HG02642 (cell line): ENCODE measurements around the gene NCK2.
"Not testable (repeated sequence)": the region's sequence is repeated elsewhere in the genome, so short reads cannot be mapped to it uniquely, and the experiment has no call there.

Source experiments
- ATAC-seq: cut with Tn5 transposase; IDR thresholded peaks from one replicate; pipeline ENCODE4 v1.9.1; 2021; ENCODE audit warnings: mild to moderate bottlenecking; ENCODE audit not compliant: unreplicated experiment, poor library complexity

The NCK2 gene

DNA sequence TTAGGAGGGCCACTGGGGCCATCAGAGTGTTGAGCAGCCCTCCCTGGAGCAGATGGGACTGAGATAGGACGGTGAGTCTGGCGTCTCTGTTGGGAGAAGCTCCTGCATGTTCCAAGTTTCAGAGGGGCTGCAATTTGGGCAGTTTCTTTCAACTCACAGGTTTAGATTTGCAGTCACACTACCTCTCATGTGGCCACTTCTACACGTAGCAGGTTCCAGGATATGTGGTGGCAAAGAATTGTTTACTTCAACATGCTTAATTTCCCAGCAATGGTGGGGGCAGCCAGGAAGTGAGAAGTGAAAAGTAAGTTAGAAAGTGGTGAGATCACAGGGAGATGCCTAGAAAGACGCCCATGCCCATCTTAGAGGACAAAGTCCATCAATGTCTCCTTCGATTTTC lies 9.3 kb downstream of the NCK2 start:
- no peak for ATAC-seq

DNA sequence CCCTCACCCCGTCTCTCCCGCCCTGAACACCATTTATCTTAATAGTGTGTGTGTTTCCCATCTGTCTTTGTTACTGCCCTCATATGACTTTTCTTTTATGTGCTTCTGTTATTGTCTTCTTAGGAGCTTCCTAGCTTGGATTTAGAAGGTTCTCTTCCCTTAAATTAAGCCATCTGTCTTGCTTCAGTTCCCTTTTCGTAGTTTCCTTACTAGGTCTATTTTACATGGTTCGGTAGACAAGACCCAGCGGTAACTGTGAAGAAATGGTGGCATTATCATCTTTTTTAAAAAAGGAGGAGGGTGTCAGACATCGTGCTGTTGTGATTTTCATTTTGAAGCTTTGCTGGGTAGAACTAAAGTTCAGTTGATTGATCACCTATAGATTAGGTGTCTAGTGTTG lies 10.3 kb downstream of the NCK2 start:
- ATAC-seq: no peak

DNA sequence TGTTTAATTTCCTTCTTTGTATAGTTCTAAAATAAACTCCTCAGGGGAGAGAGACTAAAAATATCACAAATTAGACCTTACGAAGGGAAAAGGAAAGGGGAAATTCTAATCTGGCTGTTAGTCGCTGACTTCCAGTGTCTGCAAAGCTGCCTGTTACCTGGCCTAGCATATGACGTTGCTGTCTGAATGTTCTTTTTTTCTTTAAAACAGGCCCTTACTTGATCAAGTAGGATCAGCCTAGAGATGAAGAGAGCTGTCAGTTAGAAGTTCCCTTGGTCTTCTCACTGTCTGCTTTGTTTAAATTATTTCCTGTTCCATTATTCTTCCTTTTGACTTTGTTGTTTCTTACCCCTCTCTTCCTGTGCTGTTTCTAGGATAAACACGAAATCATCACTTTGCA lies 11.2 kb downstream of the NCK2 start:
- ATAC-seq: no peak

DNA sequence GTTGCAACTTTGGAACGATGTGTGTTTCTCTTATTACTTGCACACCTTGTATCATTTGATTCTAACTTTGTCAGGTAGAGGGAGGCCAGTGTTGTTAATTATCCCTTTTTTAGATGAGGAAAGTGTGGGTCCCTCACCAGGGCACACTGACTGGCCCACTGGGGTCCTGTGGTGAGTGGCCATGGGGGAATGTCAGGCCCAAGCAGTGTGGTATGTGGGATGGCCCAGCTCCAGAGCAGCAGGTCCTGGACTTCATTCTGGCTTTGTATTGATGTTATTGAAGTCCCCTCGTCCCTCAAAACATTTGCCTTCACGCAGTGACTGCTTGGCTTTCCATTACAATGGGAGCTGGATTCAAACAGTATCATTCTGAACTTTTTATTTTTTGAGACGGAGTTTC lies 11.7 kb downstream of the NCK2 start:
- no peak for ATAC-seq

DNA sequence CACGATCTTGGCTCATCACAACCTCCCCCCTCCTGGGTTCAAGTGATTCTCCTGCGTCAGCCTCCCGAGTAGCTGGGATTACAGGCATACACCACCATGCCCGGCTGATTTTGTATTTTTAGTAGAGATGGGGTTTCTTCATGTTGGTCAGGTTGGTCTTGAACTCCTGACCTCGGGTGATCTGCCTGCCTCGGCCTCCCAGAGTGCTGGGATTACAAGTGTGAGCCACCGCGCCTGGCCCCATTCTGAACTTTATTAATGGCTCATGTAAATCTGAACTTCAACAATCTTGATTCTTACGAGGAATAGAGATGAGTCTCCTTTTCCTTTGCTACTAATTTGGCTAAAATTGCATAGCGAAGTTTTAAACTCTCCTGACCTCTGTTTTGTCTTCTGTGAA lies 12.2 kb downstream of the NCK2 start:
- ATAC-seq: peak; percentile 12

DNA sequence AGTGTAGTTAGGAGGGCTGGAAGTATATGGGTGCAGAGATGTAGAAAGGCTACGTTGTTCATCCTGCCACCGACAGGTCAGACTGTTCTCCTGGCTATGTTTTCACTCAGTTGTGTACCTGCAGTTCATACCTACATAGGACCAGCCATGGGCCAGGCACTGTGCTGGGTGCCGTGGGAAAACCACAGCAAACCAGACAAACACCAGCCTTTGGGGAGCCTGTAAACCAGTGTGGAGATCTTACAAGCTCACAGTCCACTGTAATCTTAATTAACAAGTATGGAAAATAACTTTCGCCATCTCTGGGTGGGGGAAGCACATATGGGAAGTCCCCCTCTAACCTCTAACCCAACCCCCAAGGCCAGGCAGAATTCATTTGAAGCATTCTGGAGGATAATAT lies 12.7 kb downstream of the NCK2 start:
- peak; percentile 37 for ATAC-seq

DNA sequence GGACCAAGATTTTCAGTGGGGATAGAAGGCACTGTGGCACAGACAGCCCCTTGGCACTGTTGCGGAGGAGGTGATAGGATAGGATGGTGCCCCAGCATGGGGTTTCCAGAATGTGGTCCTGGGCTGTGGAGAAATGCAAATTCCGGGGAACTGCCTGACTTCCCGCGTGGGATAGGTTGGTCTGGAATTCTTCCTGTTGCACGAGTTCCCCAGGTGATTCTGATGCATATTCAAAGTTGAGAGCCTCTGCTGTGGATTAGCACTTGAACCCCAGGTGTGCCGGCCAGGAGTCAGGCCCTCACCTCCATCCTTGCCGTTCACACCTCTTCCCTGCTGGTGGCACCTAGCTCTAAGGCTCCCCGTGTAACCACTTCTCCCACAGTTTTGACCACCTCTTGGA lies 15.5 kb downstream of the NCK2 start:
- ATAC-seq: no peak

DNA sequence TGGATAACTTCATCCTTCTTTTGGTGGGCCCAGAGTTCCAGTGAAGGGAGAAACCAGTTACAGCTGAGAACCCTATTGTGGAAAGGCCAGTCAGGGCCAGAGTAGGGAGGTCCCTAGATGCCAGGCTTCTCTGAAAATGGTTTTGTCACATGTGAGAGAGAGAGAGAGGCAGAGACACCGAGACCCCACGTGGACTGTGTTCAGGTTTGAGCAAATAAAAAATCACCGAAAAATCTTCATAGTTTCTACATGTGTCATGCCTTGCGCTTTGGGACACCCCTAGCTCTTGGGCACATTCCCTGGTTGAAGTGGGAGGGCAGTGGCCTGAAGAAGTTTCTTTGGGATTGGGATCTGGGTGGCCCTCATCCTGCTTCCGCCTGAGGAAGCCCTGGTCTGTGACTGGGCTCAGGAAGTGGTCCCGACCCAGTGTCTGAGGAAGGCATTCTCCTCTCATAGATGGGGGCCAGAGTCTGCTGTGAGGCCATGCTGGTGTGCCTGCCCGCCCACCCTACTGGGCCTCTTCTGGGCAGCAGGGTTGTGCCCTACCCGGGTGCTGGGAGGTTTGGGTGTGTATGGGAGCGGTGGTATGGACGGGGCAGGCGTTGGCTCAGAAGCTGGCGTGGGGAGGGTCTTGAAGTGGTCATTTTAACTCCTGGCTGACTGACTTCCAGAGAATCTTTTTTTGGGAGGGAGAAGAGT lies 16.1 kb downstream of the NCK2 start:
- no peak for ATAC-seq

DNA sequence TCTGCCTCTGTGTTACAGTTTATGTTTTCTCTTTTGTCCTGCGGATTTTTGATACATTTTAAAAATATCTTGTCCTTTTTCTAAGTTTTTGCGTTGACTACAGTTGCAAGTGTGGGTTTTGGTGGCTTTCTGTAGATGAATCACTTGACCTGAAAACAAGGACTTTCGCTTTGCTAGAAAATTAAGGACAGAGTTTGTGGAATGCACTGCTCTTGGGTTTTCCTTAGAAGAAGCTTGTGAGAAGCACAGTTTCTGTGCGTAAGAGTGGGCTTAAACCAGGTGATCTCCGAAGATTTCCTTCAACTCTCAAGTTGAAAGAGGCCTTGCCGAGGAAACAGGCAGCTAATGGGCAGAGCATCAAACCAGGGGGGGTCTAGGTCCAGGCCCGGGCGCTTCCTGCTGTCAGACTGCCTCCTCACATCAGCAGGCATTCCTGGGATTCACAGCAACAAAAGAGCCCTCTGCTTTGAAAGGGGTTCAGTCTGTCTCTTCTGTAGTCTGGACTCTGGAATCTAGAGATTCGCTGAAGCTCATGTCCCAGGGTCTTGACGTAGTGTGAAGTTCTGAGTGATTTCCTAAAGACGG lies 17.3 kb downstream of the NCK2 start:
- ATAC-seq: no peak

DNA sequence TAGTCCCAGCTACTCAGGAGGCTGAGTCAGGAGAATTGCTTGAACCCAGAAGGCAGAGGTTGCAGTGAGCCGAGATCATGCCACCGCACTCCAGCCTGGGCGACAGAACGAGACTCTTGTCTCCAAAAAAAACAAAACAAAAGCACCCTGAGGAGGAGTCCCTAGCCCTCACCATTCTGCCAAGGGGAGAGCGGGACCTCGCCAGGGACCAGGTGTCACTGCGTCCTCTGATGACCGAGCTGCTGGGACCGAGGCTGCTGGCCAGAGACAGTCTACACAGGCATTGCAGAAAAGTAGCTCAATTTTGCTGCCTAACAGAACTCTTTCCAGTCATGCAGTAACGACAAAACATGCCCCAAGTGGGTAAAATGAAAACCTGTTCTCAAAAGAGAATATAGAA lies 18.4 kb downstream of the NCK2 start:
- ATAC-seq: no peak

DNA sequence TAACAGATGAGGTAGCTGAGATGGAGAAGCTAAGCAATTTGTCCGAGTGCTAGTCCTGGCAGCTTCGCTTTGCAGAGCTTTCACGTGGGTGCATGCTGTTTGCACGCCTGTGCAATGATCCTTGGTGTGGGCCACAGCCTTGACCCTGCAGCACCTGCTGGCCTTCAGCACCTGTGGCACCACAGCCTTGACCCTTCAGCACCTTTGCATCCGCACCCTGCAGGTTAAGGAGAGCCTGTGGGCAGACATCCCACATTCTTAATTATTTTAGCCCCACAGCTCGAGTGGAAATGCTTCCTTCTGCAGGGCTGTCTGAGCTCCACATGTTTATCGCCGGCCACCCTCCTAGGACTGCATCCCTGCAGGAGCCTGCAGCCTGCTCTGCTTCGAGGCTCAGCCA lies 19.3 kb downstream of the NCK2 start:
- no peak for ATAC-seq

DNA sequence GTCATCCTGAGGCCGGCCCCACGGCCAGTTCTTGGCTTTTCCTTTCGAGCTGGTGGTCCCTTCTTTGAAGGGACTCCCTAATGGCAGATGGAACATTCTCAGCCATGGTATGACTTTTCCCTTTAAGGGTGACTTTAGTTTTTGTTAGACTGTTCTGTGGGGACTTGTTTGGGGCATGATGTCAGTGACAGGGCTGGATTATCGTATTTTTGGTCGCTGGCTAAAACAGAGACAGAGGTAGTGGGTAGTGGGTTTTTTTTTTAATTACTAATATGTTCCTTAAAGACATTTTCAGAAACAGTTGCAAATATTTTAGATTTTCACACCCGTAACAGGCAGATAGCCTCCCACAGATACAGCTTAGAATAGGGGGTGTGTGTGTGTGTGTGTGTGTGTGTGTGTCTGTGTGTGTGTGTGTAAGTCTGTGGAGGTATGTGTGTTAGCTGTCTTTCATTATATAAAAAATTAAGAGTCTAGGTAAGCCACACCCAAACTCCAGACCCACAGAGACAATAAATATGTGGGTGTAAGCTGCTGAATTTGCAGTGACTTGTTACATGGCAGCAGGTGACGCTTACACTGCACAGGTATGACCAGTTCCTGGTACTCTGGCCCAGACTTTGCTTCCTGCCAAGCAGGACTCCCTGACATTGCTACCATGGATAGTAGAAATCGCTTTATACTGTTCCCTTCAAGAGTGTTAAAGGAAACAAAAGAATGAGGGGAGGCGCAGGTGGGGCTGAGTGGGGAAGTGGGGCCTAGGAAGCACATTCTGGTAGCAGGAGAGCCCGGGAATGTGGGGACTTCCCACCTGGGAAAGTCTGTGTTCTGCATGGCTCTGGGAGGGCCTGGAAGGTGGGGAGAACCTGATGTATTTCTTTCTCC lies 20.9 kb downstream of the NCK2 start:
- no peak for ATAC-seq

DNA sequence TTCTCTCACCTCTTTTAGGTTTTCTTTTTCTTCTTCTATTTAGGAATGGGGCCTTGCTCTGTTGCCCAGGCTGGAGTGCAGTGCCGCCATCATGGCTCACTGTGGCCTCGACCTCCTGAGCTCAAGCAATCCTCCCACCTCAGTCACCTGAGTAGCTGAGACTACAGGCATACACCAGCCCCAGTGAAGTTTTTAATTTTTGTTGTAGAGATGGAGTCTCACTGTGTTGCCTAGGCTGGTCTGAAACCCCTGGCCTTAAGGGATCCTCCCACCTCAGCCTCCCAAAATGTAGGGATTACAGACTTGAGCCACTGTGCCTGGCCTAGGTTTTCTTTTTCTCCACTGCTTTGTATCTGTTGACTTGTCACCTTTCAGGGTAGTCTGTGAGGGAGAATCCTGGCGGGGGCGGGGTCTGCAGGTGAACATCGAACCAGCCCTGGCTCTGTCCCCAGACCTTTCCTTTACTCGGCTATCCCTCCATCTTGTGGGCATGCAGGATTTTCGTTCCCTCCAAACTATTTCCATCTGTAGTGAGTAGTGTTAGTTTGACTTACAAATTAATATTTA lies 21.7 kb downstream of the NCK2 start:
- no peak for ATAC-seq

DNA sequence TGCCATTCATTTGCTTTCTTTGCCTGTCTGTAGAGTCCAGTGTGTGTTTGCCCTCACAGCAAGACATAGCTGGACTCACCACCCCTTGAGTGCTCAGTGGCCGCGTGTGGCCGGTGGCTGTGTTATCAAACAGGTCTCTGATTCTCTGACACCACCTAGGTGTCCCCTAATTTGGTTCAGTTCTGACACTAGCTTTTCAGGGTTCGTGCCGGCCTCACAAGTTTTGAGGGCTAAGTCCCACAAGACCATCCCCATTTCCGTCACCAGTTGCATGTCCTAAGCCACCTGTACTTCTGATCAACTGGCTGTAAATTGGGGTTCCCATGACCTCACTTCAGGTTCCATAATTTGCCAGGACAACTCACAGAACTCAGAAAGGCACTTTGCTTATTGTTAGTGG lies 23.5 kb downstream of the NCK2 start:
- ATAC-seq: no peak

DNA sequence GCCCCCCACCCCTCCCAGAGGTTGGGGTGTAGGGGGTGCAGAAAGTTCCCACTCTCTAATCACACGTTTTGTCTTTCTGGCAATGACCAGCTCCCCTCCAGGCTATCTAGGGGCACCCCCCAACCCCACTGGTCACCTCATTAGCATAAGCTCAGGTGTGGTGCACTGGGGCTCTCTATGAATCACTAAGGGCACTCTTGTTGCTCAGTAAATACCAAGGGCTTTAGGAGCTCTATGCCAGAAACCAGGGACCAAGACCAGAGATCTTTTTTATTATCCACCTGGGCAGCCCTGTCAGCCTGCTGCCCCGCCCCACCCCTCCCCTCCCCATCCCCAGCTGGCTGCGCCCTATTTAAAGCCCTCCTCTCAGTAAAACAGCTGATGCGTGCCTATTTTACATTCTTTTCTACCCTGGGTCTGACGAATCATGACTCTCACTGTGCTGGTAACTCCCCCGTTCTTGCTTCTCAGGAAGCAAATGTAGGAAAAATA lies 24.3 kb downstream of the NCK2 start:
- ATAC-seq: no peak

DNA sequence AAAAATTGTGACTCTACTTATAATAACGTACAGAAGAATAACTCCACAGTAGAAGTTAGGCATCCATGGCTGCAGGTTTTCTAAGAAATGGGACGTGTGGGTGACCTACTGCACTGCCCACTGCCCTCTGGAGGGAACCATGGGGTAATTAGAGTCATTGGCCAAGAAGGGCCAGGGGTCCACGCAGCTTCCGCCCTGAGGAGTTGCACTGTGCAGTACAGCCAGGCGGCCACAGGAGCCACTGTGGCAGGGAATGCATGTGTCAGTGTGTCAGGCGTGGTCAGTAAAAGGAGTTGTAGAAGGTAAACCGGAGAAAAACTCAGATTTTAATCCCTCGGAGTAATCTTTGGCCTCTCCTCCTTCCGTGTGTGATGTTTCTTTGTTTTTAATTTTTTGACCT lies 24.8 kb downstream of the NCK2 start:
- ATAC-seq: no peak

DNA sequence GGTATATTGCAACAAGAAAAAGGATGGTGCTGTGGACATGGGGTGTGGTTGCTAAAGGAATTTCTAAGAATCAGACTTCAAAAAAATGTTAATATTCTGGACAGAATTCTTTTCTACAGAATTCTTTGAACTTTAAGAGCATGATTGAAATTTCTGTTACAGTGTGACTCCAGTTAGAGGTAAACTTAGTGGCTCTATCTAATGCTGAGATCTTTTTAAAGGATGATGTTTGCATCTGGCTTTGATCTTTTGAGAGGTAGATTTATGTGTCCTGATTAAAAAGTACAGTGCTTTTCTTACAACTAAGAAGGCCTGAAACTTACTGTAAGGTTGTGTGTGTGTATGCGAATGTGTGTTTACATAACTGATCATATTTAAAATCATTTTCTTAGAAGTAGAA lies 25.4 kb downstream of the NCK2 start:
- ATAC-seq: no peak

DNA sequence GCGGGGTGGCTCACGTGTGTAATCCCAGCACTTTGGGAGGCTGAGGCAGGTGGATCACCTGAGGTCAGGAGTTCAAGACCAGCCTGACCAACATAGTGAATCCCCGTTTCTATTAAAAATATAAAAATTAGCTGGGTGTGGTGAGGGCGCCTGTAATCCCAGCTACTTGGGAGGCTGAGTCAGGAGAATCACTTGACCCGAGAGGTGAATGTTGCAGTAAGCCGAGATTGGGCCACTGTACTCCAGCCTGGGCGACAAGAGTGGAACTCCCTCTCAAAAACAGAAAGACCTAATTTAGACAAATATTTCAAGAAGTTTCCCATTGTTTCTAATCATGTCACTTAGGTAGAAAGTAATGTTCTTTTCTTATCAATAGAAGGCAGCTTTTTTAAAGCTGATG lies 26.6 kb downstream of the NCK2 start:
- ATAC-seq: not testable (repeated sequence)

DNA sequence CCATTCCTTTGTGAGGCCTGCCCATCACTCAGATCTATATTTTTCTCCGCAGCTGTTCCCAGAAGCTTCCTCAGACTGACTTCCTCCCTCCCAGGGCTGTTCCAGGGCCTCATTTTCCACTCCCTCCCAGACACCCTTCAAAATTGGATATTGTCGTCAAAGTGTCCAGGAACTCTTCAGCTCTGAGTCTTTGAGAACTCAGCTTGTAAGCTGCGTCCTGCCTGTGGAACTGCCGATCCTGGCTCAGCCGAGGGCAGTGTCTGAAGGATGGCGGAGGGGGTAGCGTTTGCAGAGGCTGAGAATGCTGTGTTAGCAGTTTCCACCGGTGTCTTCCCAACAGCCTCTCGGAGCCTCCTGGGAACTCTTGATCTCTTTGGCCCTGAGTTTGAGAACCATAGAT lies 27.1 kb downstream of the NCK2 start:
- no peak for ATAC-seq

DNA sequence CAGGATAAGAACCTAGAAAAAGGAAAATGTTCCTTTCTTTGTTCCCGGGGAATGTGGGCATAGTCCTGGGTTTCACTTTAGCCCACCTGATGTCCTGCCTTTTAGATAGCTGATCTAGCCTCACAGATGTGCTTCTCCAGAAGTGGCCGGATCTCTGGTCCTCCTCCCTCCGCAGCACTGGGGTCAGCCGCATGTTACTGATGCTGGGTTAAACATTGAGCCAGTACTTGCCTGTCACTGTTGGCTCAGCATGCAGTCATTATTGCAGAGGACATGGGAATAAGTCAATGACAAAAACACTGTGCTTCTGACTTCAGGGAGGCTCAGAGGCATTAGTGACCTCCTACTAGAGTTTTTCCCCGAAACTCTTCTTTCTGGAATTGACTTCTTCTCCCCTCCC lies 27.6 kb downstream of the NCK2 start:
- ATAC-seq: no peak

DNA sequence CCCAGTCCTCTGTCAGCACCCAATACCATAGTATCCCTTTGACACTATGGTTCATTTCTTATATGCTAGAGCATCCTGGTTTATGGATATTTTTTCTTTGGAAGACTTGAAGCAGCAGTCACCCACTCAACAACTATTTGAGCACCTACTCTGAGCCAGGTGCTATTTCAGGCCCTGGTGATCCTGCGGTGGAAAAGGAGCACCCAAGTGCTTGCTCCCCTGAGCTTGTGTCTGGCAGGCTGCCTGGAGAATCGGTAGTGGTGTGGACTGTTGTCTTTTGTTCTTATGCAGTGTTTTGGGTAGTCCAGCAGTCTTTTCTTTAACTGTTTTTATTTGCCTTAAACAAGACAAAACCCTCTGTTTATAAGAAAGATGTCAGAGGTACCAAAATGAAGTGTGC lies 28.9 kb downstream of the NCK2 start:
- ATAC-seq: no peak
